Large intestine (tissue), 3 donors: ENCODE data around the gene KLHL21. TPM values are rescaled to one million over a fixed set of nuclear protein-coding genes. Genes with fewer than 3 reads are reported as not detected.
"Not testable (repeated sequence)": the region's sequence is repeated elsewhere in the genome, so short reads cannot be mapped to it uniquely, and the experiment has no call there.

Experiments
- DNase-seq, 2 donors: peaks; one replicate each; pipeline versions ENCODE4 v3.0.0 to v3.0.0-alpha.2; 2013
- H3K27ac ChIP-seq: one replicate; pipeline ENCODE4 v1.5.1; 2013; ENCODE audit warnings: low read length
- H3K27me3 ChIP-seq: 2 replicates; pipeline ENCODE4 v1.6.1; 2013; ENCODE audit warnings: low read length; ENCODE audit not compliant: control insufficient read depth, insufficient read depth
- H3K36me3 ChIP-seq: 2 replicates; pipeline ENCODE4 v1.6.1; 2013; ENCODE audit warnings: low read length; ENCODE audit not compliant: control insufficient read depth, insufficient read depth
- H3K4me1 ChIP-seq: one replicate; pipeline ENCODE4 v1.6.1; 2013; ENCODE audit warnings: low read length; ENCODE audit not compliant: control insufficient read depth, insufficient read depth
- H3K4me3 ChIP-seq: one replicate; pipeline ENCODE4 v1.5.1; 2013; ENCODE audit warnings: low read length
- H3K9me3 ChIP-seq: one replicate; pipeline ENCODE4 v1.6.1; 2013; ENCODE audit warnings: mild to moderate bottlenecking, low read depth, low read length, moderate library complexity; ENCODE audit not compliant: control insufficient read depth
- WGBS: methylation state at CpG from one replicate; pipeline ENCODE4 v1.1.5; 2013; ENCODE audit warnings: low lambda C conversion rate; ENCODE audit not compliant: insufficient coverage; 5-methylcytosine and 5-hydroxymethylcytosine counted together
- polyA plus RNA-seq: library from polyadenylated mRNA; unstranded; fragments of 120-200 nt; gene quantifications from one replicate; pipeline ENCODE4 v1.2.1, GENCODE V29; 2013

The KLHL21 gene
- polyA plus RNA-seq, 1 donor, result 9.4 TPM

DNA sequence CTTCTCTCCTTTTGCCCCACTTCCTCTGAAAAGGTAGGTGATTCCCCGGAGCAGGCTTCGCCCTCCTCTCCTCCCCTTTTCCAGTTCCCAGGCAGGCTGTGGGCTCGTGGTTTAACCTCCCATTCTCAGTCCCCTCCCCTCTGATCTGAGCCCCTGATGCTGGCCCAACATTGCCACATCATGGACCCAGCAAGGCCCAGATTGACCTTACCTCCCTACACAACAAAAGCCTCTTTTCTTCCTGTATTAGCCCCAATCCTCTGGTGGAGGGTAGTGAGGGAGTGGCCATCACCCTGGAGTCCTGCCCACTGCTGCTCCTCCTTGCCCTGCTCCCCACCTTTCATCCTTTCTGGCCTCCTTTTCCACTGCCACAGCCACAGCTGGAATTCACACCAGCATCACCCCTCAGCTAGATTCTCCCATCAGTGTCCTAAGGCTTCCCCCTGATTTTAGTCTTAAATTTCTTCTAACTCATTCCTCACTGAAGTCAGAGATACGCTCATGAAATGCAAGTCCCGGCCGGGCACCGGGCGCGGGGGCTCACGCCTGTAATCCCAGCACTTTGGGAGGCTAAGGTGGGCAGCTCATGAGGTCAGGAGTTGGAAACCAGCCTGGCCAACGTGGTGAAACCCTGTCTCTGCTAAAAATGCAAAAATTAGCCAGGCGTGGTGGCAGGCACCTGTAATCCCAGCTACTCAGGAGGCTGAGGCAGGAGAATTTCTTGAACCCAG is 29.9 kb downstream of the KLHL21 start:
- Histone ChIP-seq H3K36me3 (no peaks in the 10 kb centered on the region), H3K27ac (no peak overlapping the region), H3K4me3 (no peak overlapping the region), H3K27me3 (peaks cover 14% of the 10 kb centered on the region), H3K4me1 (no peaks in the 10 kb centered on the region), H3K9me3 (peaks cover 3% of the 10 kb centered on the region)
- WGBS, result no CpG with 5 or more reads among the region's 12 CpGs
- DNase-seq, result no peak

DNA sequence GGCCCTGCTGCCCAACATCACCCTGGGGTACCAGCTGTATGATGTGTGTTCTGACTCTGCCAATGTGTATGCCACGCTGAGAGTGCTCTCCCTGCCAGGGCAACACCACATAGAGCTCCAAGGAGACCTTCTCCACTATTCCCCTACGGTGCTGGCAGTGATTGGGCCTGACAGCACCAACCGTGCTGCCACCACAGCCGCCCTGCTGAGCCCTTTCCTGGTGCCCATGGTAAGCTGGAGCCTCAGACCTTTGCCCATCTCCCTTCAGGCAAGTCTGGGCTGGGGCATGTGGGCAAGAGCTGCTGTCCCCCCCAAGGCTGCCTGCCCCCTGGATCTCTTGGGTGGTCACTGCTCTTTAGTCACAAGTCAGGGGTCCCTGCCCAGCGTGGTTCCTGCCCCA is 31.7 kb downstream of the KLHL21 start:
- Histone ChIP-seq H3K4me1 (no peaks in the 10 kb centered on the region), H3K36me3 (no peaks in the 10 kb centered on the region), H3K27ac (no peak overlapping the region), H3K27me3 (peaks cover 16% of the 10 kb centered on the region), H3K9me3 (peaks cover 3% of the 10 kb centered on the region), H3K4me3 (no peak overlapping the region)
- DNase-seq, result no peak
- WGBS, result no CpG with 5 or more reads among the region's 5 CpGs

DNA sequence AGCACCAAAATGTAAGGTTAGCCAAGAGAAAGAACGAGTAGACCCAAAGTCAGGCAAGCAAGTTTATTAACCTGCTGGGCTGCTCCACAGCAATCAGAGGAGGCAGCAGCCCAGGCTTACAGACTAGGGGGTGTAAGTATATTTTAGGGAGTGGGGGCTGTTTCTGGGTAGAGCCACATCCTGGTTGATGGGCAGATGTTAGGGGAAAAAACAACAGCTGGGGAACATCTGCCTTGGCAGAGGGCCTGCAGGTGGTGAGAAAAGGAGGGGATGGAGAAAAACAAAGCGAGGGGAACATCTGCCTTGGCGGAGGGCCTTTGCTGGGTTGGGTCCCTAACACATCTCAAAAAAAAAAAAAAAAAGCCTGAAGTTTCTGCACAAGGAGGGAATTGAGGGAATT is 32.6 kb downstream of the KLHL21 start:
- Histone ChIP-seq H3K9me3 (peaks cover 3% of the 10 kb centered on the region), H3K4me3 (no peak overlapping the region), H3K4me1 (no peaks in the 10 kb centered on the region), H3K36me3 (no peaks in the 10 kb centered on the region), H3K27ac (no peak overlapping the region), H3K27me3 (peaks cover 23% of the 10 kb centered on the region)
- DNase-seq, result no peak
- 100% methylated on average over 1 of the region's 3 CpGs for WGBS

DNA sequence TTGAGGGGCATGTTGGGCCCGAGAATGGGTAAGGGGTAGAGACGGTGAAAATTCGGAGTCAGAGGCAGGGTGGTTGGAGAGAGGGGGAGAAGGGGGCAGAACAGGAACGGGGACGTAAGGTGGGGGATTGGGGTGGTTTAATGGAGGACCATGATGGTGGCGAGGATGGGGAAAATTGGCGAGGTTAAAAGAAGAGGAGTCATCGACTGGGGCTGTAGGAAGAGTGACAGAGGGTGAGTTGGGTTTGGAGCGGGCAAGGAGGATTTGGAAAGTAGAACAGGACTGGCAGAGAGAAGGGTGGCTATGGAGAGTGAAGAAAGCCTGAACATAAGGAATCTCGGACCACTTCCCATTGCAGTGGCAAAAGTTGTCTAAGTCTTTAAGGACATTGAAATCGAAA is 33.6 kb downstream of the KLHL21 start:
- Histone ChIP-seq H3K4me1 (no peaks in the 10 kb centered on the region), H3K27me3 (peaks cover 32% of the 10 kb centered on the region), H3K9me3 (peaks cover 3% of the 10 kb centered on the region), H3K36me3 (no peaks in the 10 kb centered on the region), H3K4me3 (no peak overlapping the region), H3K27ac (no peak overlapping the region)
- WGBS, result 86% methylated on average over 7 of the region's 11 CpGs
- no peak for DNase-seq

DNA sequence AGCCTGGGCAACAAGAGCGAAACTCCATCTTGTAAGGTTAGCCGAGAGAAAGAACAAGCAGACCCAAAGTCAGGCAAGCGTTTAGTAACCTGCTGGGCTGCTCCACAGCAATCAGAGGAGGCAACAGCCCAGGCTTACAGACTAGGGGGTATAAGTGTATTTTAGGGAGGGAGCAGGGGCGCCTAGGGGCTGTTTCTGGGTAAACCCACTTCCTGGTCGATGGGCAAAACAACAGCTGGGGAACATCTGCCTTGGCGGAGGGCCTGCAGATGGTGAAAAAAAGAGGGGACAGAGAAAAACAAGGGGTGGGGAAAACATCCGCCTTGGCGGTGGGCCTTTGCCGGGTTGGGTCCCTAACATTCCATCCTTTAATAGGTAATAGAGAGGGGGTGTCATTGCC is 42.4 kb downstream of the KLHL21 start:
- Histone ChIP-seq H3K27me3 (peaks cover 23% of the 10 kb centered on the region), H3K27ac (no peak overlapping the region), H3K36me3 (no peaks in the 10 kb centered on the region), H3K4me1 (no peaks in the 10 kb centered on the region), H3K9me3 (no peaks in the 10 kb centered on the region), H3K4me3 (no peak overlapping the region)
- no CpG with 5 or more reads among the region's 9 CpGs for WGBS
- DNase-seq, result no peak

DNA sequence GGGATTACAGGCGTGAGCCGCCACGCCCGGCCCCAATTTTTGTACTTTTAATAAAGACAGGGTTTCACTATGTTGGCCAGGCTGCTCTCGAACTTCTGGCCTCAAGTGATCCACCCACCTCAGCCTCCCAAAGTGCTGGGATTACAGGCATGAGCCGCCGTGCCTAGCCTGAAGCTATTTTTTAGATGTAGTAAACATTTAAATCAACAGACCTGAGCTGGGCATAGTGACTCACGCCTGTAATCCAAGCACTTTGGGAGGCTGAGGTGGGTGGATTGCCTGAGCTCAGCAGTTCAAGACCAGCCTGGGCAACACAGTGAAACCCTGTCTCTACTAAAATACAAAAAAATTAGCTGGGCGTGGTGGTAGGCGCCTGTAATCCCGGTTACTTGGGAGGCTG is 43.5 kb downstream of the KLHL21 start:
- DNase-seq, H3K36me3 ChIP-seq, H3K4me1 ChIP-seq, H3K9me3 ChIP-seq, H3K4me3 ChIP-seq, H3K27ac ChIP-seq: not testable (repeated sequence)
- WGBS, result no CpG with 5 or more reads among the region's 11 CpGs
- peaks cover 12% of the 10 kb centered on the region for H3K27me3 ChIP-seq

DNA sequence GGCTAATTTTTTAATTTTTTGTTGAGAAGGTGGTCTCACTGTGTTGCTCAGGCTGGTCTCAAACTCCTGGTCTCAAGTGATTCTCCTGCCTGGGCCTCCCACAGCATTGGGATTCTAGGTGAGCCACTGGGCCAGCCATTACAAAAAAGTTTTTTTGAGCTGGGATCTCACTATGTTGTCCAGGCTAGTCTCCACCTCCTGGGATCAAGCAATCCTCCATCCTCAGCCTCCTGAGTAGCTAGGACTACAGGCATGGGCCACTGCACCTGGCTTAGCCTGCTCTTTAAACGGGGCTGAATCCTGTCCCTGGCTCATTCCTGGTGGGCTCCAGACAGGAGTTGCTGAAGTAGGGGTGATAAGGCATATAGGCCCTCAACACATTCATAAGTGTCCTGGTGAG is 45.1 kb downstream of the KLHL21 start:
- DNase-seq, result no peak
- H3K27me3 ChIP-seq, result peaks cover 2% of the 10 kb centered on the region
- H3K36me3 ChIP-seq, result no peaks in the 10 kb centered on the region
- no peaks in the 10 kb centered on the region for H3K9me3 ChIP-seq
- WGBS, result no CpG with 5 or more reads among the region's 1 CpG
- peaks cover 11% of the 10 kb centered on the region for H3K4me1 ChIP-seq
- no peak overlapping the region for H3K4me3 ChIP-seq
- no peak overlapping the region for H3K27ac ChIP-seq

DNA sequence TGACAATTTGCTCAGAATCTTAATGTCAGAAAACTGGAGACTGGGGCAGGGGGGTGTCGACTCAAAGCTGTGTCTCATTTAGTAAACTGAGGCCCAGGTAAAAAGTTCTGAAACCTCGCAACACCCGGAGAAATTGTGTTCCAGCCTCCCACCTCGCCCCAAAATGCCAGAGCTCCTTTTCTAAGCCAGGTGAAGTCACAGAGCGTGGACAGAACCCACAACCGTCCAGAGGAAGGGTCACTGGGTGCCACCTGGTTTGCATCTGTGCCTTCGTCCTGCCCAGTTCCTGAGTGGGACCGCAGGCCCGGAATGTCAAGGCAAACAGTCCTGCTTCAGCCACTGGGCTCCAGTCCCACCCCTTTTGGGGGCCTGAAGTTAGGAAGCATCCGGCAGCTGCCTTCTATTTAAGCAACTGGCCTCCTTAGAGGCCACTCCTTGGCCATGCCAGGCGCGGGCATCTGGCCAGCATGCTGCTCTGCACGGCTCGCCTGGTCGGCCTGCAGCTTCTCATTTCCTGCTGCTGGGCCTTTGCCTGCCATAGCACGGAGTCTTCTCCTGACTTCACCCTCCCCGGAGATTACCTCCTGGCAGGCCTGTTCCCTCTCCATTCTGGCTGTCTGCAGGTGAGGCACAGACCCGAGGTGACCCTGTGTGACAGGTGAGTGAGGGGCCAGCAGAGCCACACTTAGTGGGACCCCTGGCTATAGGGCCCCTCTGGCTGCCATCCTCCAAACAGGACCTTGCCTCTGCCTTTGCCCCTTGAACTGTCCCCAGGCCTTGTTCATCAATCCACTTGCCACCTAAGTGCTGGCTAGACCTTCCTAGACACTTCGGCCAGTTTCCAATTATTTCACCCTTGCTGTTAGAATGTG is 47.5 kb downstream of the KLHL21 start, which contains the start of gene TAS1R1:
TAS1R1 (plus strand) TSS at position 401 of the 872 bp plus-strand sequence; CDS start at position 468, 67 bp downstream.
- Histone ChIP-seq H3K36me3 (peaks cover 6% of the 10 kb centered on the region), H3K27ac (no peak within 1 kb of the TSS), H3K4me1 (peaks cover 11% of the 10 kb centered on the region), H3K27me3 (no peaks in the 10 kb centered on the region), H3K4me3 (peak within 1 kb of the TSS; percentile 96), H3K9me3 (no peaks in the 10 kb centered on the region)
- WGBS, result 80% methylated on average over 3 of the region's 19 CpGs
- DNase-seq, result no peak

DNA sequence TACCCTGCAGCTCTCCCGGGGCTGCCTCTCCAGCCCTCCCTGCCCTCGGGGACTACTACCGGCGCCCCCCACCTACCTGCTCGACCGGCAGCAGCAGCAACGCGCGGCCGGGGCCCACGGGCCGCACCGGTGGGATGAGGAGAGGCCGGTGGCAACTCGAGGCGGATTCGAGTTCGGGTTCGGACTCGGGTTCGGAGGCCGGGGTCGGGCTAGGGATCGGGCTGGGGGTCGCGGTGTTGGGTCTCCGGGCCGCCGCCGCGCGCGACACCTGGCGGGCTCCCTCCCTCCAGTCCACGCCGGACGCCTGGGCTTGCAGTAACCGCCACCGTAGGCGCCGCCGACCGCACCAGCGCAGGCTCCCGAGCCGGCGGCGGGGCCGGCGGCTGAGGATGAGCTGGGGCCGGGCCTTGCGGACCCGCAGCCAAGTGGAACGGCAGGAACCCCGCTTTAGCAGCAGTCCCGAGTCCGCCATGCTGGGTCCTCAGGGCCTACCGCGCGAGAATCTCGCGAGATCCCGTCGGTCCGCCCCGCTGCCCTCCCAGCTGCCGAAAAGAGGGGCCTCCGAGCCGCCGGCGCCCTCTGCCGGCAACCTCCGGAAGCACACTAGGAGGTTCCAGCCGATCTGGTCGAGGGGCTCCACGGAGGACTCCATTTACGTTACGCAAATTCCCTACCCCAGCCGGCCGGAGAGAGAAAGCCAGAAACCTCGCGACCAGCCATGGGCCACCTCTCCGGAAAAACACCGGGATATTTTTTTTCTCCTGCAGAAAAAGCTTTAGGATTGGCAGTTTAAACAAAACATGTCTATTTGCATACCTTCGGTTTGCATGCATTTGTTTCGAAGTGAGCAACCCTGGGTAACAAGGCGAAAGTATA is 48.4 kb downstream of the KLHL21 start, which contains the start of gene NOL9:
NOL9 (minus strand) TSS at position 483 of the 876 bp plus-strand sequence; CDS start at position 472, 11 bp downstream.
- no peaks in the 10 kb centered on the region for H3K9me3 ChIP-seq
- H3K36me3 ChIP-seq, result peaks cover 13% of the 10 kb centered on the region
- peaks cover 11% of the 10 kb centered on the region for H3K4me1 ChIP-seq
- peak within 1 kb of the TSS; percentile 96 for H3K4me3 ChIP-seq
- peak; percentile 92 to 93 for DNase-seq
- no peak within 1 kb of the TSS for H3K27ac ChIP-seq
- no peaks in the 10 kb centered on the region for H3K27me3 ChIP-seq
- 53% methylated on average over 2 of the region's 87 CpGs for WGBS

DNA sequence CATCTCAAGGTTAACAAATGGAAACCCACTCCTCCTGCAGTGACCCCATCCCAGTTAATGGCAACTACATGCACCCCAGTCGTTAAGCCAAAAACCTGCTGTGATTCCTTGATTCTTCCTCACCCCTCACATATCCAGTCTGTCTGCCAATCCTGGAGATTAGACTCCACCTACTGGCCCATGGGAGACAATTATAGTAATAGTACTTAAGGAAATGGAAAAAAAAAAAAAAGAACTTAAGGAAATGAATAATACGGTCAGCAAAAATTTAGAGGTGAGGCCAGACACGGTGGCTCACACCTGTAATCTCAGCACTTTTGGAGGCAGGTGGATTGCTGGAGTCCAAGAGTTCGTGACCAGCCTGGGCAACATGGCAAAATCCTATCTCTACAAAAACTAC is 55.4 kb downstream of the KLHL21 start:
- no peak for DNase-seq
- Histone ChIP-seq H3K36me3 (peaks cover 63% of the 10 kb centered on the region), H3K27me3 (no peaks in the 10 kb centered on the region), H3K4me1 (no peaks in the 10 kb centered on the region), H3K27ac (no peak overlapping the region), H3K4me3 (no peak overlapping the region), H3K9me3 (no peaks in the 10 kb centered on the region)
- 100% methylated on average over 1 of the region's 4 CpGs for WGBS
